Neutrophil (primary cell): ENCODE results near the gene PLXDC2.

Source experiments
- H3K27ac ChIP-seq: fragments of 200-600 bp; sonication (generic); 2 replicates; pipeline ENCODE4 v1.5.1; 2016; ENCODE audit warnings: mild to moderate bottlenecking, moderate library complexity
- H3K27me3 ChIP-seq: fragments of 200-600 bp; sonication (generic); 2 replicates; pipeline ENCODE4 v1.6.0; 2016; ENCODE audit warnings: mild to moderate bottlenecking
- H3K36me3 ChIP-seq: fragments of 200-600 bp; sonication (generic); 2 replicates; pipeline ENCODE4 v1.5.1; 2017
- H3K4me1 ChIP-seq, 2 experiments: fragments of 200-600 bp in 1 of 2; sonication (generic) in 1 of 2; 1 replicate in 1 of 2; 2 replicates in 1 of 2; pipeline versions ENCODE4 v1.5.1 to v1.6.1; 2013 to 2016; ENCODE audit warnings: low read depth in 1 of 2, low read length in 1 of 2, mild to moderate bottlenecking in 1 of 2, moderate library complexity in 1 of 2; ENCODE audit not compliant: control insufficient read depth in 1 of 2, insufficient read depth in 1 of 2
- H3K4me3 ChIP-seq, 2 experiments: fragments of 200-600 bp in 1 of 2; sonication (generic) in 1 of 2; 1 replicate in 1 of 2; 2 replicates in 1 of 2; pipeline ENCODE4 v1.5.1; 2013 to 2016; ENCODE audit warnings: low read depth in 1 of 2, low read length in 1 of 2, mild to moderate bottlenecking in 1 of 2, moderate library complexity in 1 of 2
- H3K9me3 ChIP-seq: fragments of 200-600 bp; sonication (generic); 2 replicates; pipeline ENCODE4 v1.5.1; 2016
- TF ChIP-seq, protein P1 (sequence below): fragments of 200-600 bp; sonication (generic); IDR thresholded peaks from 2 replicates; pipeline ENCODE4 v1.5.1; 2016; ENCODE audit warnings: antibody characterized with exemption

PLXDC2 gene

DNA sequence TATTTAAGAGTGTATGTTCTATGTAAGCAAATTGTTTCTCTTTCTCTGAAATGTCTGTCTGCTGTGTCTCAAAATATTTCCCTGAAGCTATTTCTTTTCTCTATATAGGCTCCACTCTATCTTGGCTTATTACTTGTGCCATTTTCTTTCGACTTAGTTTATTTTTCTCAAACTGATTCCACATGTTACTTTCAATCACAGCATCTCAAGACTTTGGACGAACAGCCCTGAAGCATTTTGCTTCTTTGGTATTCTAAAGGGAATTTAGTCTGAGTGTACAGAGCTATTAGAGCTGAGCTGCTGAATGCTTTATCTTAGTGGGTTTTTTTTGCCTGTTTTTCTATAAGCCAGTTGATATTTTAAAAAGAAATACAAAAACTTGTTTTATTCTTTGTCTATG is 95.7 kb downstream of the PLXDC2 start:
- Histone ChIP-seq H3K27ac (no peak overlapping the region), H3K36me3 (no peaks in the 10 kb centered on the region), H3K27me3 (no peaks in the 10 kb centered on the region), H3K4me1 (no peaks in the 10 kb centered on the region), H3K4me3 (no peak overlapping the region), H3K9me3 (no peaks in the 10 kb centered on the region)
- TF ChIP-seq, protein P1, sequence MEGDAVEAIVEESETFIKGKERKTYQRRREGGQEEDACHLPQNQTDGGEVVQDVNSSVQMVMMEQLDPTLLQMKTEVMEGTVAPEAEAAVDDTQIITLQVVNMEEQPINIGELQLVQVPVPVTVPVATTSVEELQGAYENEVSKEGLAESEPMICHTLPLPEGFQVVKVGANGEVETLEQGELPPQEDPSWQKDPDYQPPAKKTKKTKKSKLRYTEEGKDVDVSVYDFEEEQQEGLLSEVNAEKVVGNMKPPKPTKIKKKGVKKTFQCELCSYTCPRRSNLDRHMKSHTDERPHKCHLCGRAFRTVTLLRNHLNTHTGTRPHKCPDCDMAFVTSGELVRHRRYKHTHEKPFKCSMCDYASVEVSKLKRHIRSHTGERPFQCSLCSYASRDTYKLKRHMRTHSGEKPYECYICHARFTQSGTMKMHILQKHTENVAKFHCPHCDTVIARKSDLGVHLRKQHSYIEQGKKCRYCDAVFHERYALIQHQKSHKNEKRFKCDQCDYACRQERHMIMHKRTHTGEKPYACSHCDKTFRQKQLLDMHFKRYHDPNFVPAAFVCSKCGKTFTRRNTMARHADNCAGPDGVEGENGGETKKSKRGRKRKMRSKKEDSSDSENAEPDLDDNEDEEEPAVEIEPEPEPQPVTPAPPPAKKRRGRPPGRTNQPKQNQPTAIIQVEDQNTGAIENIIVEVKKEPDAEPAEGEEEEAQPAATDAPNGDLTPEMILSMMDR: no peak

DNA sequence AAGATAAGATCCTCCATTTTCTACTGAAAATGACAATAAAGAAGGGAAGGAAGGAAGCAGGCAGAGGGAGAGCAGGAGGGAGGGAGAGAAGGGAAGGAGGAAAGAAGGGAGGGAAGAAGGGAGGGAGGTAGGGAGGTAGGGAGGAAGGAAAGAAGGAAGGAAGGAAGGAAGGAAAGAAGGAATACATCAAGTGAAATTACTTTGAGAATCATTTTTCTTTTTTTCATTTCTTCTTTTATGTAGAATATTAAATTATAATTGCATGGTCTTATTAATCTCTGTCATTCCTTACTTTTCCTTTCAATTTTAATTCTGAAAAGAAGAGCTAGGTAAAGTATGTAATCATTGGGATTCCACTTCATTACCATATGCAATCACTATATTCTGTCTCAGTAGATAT is 97.8 kb downstream of the PLXDC2 start:
- Histone ChIP-seq H3K9me3 (no peaks in the 10 kb centered on the region), H3K36me3 (no peaks in the 10 kb centered on the region), H3K27ac (no peak overlapping the region), H3K27me3 (no peaks in the 10 kb centered on the region), H3K4me3 (no peak overlapping the region), H3K4me1 (no peaks in the 10 kb centered on the region)
- TF ChIP-seq, protein P1: no peak

DNA sequence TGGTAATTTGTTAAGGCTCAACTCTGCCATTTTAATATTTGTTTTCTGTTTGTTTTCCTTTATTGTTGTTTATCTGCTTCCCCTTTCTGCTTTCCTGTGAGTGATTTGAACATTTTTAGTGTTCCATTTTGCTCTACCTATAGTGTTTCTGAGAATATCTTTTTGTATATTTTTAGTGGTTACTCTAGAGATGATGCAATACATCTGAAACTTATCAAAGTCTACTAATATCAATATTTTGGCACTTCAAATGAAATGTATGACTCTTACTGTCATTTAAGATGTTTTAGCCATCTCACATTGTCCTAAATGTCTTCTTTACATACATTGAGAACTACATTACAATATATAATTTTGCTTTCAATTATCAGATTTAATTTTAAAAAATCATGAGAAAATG is 98.9 kb downstream of the PLXDC2 start:
- H3K9me3 ChIP-seq: no peaks in the 10 kb centered on the region
- H3K36me3 ChIP-seq: no peaks in the 10 kb centered on the region
- no peaks in the 10 kb centered on the region for H3K4me1 ChIP-seq
- H3K4me3 ChIP-seq: no peak overlapping the region
- no peak overlapping the region for H3K27ac ChIP-seq
- TF ChIP-seq, protein P1: no peak
- H3K27me3 ChIP-seq: no peaks in the 10 kb centered on the region

DNA sequence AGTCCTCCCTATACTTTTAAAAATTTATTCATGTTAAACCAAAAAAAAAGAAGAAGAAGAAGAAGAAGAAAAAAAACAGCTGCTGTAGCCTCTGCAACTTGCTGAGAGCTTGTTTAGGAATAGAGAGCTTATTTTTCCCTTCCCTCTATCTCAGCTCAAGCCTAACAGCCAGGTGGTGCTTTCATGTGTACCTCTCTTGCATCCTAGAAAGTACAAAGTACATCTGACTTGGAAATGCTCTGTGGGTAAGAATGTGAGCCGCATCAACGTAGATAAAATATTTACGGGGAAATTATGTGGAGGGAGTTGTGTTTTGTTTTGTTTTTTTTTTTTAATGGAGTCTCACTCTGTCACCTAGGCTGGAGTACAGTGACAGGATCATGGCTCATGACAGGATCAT is 99.6 kb downstream of the PLXDC2 start:
- H3K27ac ChIP-seq: no peak overlapping the region
- H3K4me3 ChIP-seq: no peak overlapping the region
- H3K4me1 ChIP-seq: no peaks in the 10 kb centered on the region
- no peaks in the 10 kb centered on the region for H3K9me3 ChIP-seq
- H3K27me3 ChIP-seq: no peaks in the 10 kb centered on the region
- no peaks in the 10 kb centered on the region for H3K36me3 ChIP-seq
- TF ChIP-seq, protein P1: no peak

DNA sequence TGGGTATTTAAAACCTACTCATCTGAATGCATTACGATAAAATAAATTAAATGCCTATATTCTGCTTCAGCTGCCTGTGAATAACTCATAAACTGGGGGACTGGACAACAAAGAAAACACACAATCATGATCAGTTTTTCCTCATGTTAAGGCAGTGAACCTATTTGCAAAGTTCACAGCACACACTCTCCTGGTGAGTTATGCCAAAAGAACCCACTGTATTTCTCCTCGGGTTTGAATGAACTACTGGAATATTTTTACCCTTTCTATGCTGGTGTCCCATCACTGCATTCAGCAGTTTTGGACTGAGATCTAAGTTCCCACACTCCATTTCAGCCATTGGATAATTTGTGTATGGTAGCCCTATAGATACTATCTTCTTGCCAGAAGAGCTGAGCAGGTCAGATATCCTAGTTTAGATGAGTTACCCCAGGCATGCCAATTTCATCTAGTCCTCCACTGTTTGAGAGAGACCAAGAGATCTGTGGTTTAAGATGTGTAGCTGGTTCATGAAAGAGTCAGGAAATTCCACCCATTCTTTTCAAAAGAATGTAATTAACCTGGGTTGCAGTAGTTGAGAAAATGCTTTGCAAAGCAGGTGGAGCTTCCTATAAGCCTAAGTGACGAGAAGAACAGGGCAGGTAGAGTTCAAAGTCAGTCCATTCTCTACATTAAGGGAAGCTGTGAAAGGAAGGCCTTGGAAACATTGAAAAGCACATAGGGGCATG is 101.7 kb downstream of the PLXDC2 start:
- Histone ChIP-seq H3K4me3 (no peak overlapping the region), H3K9me3 (no peaks in the 10 kb centered on the region), H3K4me1 (no peaks in the 10 kb centered on the region), H3K27me3 (no peaks in the 10 kb centered on the region), H3K27ac (no peak overlapping the region), H3K36me3 (no peaks in the 10 kb centered on the region)
- TF ChIP-seq, protein P1: no peak
